ENCODE results near the gene LGI4.
"Not testable (repeated sequence)": the region's sequence is repeated elsewhere in the genome, so short reads cannot be mapped to it uniquely, and the experiment has no call there.

Gene LGI4

DNA sequence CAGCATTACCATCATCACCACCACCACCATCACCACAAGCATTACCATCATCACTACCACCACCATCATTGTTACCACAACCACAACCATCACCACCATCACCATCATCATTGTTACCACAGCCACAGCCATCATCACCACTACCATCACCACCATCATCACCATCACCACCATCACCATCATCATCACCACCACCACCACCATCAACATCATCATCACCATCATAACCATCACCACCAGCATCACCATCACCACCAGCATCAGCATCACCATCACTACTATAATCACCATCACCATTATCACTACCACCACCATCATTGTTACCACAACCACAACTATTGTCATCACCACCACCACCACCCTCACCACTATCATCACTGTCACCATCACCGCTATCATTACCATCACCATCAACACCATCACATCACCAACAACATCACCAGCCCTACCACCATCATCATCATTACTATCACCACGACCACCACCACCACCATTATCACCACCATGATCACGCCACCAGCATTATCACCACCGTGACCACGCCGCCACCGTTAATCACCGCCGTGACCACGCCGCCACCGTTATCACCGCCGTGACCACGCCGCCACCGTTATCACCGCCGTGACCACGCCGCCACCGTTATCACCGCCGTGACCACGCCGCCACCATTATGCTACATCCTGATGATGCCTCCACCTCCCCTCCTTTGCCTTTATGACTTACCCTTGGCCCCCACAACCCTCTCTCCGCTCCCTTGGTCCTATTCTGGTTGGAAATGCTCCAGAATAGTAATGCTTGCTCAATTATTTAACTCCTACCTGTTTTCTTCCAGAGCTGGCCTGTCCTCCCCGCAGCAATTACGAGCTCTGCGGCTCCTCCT, 29.2 kb downstream of the LGI4 start:
- no peak for DNase-seq

DNA sequence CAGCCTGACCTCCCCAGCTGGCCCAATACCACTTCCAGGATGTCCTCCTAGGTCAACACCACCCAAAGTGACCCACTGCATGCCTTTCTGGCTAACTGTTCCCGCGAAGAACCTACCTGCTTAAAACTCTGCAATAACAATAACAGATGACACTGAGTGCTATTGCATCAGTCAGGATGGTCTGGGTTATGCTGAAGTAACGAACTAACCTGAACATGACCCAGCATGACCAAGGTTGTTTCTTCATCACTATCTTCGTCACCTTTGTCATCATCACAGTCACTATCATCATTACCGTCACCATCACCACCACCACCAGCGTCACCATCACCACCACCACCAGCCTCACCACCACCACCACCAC, 29.8 kb downstream of the LGI4 start:
- no peak for DNase-seq

DNA sequence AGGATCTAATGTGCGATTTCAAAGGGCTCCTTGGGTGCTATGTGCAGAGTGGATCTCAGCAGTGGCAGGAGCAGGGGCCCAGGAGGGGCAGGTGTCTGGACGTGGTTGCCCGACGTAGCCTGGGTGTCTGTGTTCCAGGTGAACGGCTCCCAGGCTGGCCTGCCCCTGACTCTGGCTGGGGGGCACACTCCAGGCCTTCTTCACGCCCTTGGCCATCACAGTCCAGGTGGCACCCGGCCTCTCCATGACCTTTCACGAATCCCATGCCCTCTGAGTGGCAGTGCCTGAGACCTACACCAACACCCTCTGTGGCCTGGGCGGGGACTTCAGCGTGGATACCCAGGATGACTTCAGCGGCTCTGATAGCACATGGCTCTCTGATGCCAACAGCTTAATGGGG, 30.5 kb downstream of the LGI4 start:
- DNase-seq = no peak

DNA sequence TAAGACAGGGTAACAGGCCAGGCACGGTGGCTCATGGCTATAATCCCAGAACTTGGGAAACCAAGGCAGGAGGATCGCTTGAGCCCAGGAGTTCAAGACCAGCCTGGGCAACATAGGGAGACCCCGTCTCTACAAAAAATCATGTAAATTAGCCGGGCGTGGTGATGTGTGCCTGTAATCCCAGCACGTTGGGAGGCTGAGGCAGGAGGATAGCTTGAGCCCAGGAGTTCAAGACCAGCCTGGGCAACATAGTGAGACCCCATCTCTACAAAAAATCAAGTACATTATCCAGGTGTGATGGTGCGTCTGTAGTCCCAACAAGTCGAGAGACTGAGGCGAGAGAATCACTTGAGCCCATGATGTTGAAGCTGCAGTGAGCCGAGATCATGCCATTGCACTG, 31.2 kb downstream of the LGI4 start:
- not testable (repeated sequence) for DNase-seq

DNA sequence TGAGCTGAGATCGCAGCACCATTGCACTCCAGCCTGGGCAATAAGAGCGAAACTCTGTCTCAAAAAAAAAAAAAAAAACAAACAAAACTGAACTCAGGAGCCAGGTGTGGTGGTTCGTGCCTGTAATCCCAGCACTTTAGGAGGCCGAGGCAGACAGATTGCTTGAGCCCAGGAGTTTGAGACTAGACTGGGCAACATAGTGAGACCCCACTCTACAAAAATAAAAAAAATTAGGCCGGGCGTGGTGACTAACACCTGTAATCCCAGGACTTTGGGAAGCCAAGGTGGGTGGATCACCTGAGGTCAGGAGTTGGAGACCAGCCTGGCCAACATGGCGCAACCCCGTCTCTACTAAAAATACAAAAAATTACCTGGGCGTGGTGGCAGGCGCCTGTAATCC, 32.9 kb downstream of the LGI4 start:
- not testable (repeated sequence) for DNase-seq

DNA sequence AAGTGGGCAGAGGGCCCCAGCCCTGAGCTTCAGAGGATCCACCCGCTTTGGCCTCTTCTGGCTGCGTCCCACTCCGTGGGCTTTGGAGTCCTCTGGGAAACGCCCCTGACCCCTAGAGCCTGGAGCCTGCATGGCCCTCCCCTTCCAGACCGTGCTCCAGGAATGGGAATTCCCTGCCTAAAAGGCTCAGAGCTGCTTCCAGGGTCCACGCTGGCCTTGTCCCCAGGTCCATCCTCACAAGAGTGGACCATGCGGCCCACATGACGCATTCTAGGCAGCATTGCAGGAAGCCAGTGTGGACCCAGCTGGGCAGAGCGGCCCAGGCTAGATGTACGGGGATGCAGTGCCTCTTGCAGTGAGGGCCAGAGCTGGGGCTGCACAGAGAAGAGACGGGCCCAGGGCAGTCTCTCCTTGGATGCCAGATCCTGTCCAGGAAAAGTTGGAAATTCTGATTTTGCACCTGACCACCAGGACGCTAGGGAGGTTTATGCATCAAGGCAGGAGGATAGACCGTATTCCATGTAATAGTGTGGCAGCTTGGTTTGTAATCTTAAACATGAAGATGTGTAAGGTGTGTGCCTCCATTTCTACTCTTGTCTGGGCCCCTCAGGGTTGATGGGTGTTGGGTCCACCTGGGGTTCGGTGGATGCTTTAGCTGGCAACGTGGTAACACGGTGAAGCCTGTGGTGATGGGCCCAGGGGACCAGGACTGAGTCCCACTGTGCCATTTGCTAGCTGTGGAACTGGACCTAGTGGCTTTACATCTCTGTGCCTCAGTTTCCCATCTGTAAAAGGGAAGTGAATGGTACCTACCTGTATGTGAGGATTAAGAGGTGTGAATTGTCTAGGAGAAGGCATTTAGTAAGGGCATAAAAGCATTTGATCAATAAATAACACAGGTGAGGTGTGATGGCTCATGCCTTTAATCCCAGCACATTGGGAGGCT, 34.0 kb downstream of the LGI4 start:
- DNase-seq = no peak

DNA sequence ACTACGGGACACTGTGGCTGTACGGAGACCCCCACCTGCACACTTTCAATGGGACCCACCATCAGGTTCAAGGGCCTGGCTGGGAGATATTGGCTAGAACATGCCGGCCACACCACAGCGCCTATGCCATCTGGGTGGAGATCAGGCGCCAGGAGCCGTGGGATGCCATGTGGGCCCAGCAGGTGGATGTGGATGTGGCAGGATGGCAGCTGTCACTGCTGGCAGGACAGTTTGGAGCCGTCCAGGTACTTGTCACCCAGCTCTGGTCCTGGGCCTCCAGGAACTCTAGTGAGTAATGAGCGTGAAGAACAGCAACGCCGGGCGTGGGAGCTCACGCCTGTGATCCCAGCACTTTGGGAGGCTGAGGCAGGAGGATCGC, 35.0 kb downstream of the LGI4 start:
- DNase-seq = no peak

DNA sequence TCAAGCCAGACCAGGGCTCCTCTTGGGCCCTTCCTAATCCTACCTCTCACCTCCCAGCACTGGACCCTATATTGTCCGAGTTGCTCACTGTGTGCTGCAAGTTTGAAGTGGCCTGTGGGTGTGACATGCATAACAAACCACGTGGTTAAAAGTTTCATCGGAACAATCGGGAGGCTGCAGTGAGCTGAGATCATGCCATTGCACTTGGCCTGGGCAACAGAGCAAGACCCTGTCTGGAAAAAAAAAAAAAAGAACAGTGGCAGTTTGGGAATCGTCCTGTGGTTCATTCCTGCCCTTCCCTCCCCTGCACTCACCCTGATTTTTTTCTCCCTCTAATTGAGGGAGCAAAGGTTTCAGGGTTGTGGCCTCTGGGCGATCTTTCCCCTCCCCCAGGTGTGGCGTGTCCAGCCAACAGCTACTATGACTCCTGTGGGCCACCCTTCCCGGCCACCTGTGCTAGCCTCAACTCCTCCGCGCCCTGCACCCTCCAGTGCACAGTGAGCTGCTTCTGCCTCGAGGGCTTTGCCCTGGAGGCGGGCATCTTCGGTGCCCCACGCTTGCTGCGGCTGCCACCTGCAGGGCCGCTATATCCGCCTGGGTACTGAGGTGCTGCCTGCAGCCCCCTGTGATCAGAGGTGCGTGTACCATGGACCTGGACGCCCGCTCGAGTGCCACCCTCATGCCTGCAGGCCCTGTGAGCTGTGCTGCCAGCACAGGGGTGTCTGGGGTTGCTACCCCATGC, 35.5 kb downstream of the LGI4 start:
- DNase-seq = no peak

DNA sequence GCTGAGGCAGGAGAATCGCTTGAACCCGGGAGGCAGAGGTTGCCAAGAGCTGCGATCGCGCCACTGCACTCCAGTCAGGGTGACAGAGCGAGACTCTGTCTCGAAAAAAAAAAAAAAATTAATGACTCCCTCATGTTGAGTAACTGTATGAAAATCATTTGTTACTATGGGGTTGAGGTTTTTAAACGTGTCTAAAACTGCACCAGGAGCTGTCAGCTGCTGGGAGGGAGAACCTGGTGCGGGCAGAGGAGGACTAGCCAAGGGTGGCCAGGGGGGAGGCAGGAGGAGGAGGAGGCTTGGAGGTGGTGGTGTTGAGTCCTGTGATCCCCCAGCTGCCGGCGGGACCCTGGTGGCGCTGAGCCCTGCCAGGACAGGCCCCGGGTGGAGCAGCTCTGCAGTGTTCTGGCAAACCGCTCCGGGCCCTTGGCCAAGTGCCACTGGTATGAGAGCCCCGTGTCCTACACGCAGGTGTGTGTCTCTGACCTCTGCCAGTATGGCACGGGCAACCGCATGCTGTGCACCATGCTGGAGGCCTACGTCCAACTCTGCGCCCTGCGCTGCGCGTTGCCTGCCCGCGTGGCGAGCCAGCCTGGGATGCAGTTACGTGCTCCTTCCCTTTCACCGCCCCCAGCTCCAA, 36.3 kb downstream of the LGI4 start:
- no peak for DNase-seq

DNA sequence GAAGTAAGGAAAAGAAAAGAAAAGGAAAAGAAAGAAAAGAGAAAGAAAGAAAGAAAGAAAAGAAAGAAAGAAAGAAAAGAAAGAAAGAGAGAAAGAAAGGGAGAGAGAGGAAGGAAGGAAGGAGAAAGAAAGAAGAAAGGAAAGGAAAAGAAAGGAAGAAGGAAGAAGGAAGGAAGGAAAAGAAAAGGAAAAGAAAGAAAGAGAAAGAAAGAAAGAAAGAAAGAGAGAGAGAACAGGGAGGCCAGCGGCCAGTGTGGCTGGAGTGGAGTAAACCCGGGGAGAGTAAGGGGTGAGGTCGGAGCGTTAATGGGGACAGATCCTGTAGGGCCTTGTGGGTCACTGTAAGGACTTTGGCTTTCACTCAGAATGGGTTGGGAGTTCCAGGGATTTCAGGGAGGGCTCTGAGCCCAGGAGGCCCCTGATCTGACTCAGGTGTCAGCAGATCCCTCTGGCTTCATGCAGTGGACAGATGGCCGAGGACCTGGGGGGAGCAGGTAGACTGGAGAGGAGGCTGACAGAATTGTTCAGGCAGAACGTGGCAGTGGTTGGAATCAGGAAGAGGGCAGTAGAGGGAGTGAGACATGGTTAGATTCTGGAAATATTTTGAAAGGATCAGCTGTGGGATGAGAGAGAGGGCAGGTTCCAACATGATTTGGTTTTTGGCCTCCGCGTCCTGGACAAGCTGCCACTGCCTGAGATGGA, 39.0 kb downstream of the LGI4 start:
- DNase-seq = no peak

DNA sequence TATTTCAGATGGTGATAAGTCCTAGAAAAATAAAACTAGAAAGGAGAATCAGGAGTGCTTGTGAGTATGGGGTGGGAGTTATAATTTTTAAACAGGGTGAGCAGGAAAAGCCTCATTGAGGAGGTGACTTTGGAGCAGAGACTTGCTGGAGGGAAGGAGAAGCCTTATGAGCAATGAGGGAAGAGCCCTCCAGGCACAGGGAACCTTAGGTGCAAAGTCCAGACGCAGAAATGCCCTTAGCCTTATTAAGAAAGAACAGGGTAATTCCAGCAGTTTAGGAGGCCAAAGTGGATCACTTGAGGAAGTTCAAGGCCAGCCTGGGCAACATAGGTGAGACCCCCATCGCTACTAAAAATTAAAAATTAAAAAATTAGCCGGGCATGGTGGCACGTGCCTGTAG, 40.2 kb downstream of the LGI4 start:
- no peak for DNase-seq

DNA sequence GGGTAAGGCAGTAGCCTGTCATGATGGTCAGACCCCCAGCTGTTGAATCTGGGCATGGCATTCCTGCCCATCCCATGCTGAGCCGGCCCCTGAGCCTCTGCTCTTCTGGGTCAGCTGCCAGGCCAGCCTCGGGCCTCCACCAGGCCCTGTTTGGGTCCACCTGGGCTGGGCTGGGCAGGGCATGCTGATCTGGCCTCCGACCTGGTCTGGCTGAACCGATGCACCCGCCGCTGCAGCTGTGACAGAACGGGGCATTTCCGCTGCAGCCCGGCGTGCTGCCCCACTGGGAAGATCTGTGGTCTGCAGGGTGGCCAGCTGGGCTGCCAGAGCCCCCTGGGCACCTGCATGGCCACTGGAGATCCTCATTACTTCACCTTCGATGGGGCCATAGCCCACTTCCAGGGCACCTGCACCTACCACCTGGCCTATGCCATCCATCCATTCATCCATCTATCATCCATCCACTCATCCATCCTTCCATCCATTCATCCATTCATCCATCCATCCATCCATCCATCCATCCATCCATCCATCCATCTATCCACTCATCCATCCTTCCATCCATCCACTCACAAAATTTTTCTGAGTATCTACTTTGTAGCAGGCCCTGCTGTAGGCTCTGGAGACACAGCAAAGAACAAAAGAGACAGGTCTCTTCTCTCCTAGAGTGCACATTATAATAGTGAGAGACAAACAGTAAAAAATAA, 40.8 kb downstream of the LGI4 start:
- no peak for DNase-seq

DNA sequence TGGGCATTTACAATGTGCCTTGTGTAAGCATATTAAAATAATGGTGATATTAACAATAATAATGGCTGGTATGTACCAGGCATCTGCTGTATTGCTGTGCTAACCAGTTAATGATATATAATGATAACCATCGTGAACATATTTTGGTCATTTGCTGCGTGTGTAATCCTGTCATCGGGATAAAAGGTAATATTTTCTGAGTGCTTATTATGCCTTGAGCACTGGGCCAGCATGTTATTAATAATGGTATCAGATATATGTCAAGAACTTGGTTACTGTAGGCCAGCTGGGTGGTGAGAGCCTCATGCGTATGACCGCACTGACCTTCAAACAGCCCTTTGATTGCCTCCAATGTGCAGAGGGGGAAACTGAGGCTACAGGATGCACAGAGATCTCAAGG, 41.4 kb downstream of the LGI4 start:
- DNase-seq = no peak

DNA sequence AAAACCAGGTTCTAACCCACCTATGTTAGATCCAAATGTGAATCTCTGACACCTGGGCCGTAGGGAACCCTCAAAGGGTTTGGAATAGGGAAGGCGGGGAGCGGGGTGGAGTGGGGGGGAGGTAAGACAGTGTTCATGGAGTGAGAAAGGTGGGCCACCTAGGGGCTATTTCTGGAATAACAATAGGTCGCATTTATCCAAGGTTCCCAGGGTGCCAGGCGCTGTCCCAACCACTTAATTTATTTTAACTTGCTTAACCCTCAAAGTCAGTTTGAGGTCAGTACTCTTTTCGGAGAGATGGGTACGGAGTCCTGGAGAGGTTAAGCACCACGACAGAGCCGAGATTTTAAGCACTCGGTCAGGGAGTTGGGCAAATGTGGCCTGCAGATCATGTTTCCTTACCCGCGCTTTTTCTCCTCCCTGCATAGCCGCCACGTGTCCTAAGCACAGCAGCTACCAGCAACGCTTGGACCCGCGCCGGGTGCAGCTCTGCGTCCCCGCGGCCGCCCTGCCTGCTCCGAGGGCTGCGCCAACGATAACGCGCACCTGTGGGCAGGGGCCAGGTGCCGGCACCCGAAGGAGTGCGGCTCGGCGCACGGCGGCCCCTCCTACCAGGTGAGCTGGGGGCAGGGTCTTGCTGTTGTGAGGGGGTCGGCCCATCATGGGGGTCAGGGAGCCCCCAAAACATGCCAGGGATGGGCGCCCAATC, 44.2 kb downstream of the LGI4 start:
- peak; percentile 40 for DNase-seq

DNA sequence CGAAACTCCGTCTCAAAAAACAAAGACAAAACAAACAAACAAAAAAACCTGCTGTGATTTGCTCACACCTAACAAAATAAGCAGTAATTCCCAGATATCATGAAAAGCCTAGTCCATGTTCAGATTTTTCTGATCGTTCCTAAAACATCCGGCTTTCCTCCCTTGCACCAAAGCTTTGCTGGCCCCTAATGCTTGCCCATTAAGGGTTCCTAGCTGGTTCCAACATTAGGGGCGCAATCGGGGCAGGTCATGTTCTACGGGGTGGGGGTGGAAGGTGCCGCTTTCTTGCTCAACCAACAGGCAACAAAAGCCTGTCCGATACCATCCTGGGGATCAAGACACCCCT, 44.7 kb downstream of the LGI4 start:
- DNase-seq = no peak

DNA sequence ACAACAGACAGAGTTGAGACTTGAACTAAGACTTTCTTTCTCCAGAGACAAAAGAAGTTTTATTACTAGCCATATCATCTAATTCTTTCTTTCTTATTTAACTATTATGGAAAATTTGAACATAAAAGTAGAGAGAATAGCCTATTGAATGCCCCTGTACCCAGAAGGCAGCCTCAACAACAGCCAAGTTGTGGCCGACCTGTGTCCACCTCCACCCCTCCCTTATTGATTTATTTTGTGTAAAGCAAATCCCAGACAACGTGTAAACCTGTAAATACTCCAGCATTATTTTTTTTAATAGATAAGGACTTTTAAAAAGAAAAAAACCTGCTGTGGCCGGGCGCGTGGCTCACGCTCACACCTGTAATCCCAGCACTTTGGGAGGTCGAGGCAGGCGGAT, 45.3 kb downstream of the LGI4 start:
- DNase-seq = no peak

DNA sequence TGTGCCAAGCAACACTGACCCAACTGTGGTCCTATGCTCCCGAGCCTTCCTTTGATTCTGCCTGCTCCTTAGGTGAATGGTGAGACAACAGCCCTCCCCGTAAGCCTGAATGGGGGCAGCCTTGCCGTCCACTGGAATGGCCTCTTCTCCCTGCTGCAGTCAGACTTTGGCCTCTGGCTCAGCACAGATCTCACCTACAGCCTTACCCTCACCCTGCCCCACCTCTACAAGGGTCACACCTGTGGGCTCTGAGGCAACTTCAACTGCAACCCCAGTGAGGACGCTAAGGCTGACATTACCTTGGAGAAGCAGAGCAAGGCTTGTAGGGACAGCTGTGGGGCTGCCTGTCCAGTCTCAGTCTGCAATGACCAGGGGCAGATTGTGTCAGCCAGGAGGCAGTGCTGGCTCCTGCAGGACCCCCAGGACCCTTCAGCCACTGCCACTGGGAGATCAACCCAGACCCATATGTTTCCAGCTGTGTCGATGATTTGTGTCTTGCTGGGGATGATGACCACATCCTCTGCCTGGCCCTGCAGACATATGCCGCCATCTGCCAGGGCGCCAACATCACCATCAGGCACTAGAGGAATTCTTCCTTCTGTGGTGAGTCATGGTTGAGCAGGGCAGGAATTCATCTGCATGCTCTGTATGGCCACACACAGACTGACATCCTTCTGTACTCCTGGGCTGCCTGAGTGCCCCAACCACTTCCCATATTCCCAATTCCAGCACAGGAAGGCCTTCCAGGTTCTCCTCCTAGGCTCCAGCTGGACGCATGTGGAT, 46.5 kb downstream of the LGI4 start:
- no peak for DNase-seq

DNA sequence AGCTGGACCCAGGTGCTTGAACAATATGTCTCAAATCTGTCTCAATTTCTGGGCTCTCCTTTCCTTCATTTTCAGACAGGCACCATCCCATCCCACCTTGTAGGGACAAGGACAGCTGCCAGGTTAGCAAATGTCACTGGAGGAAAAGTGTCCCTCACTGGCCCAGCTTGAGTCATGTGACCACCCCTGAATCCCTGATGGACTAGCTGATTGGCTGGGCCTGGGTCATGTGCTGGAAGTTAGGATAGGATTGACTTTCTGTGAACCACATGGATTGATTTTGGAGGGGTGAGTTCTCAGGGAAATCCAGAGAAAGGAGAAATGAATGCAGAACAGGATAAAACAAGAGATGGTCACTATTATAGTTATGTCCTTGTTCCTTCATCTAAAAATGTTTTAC, 47.5 kb downstream of the LGI4 start:
- no peak for DNase-seq

DNA sequence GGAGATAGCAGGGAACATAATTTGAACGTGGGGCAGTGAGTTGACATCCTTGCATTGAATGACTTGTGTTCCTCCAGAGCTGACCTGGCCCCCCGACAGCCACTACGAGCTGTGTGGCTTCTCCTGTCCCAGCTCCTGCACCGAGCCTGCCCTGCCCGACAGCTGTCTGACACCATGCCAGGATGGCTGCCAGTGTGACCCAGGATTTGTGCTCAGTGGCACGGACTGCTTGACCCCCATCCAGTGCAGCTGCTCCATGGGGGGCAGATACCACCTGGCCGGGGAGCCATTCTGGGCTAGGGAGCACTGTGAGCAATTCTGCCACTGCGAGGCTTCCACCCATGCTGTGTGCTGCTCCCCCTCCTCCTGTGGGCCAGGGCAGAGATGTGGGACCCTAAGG, 48.4 kb downstream of the LGI4 start:
- no peak for DNase-seq

DNA sequence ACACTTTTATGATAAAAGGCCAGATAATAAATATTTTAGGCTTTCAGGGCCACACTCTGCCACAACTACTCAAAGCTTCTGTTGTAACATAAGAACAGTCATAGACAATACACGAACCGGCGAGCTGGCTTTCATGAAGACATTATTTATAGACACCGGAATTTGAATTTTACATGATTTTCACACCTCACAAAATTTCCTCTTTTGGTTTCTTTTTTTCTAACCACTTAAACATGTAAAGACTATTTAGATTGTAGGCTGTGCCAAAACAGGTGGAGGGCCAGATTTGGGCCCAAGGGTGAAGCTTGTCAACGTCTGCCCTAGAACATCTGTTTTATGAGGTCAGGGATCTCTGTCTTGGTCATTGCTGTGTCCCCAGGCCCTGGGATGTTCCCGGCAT, 48.9 kb downstream of the LGI4 start:
- no peak for DNase-seq

DNA sequence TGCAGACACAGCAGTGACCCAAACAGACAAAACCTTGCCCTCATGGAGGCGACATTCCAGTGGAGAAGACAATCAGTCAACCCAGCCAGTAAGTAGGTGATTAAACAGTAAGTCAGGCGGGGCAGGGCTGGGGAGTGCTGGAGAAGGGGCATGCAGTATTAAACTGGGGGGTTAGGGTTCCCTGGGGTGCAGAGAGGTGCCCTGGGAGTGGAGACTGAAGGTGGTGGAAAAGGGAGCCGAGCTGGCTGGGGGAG, 50.4 kb downstream of the LGI4 start:
- DNase-seq = no peak

Data from NCI-H1092 treated with DMSO at 0.1 percent for 48 hours (cell line).